GM15510 (cell line): Measurements from ENCODE around the gene SLCO2B1.

Experiments
- POLR2A ChIP-seq: IDR thresholded peaks from 3 replicates; pipeline ENCODE4 v1.6.1; 2011; ENCODE audit warnings: borderline replicate concordance; ENCODE audit not compliant: insufficient read length; ENCODE audit errors: extremely low read depth

The SLCO2B1 gene

GRCh38 chr11:75240311-75241035 is 89.6 kb downstream of the SLCO2B1 start, which contains the start of gene TPBGL:
TSS of gene TPBGL (plus strand) at chr11:75240774. CDS start at chr11:75241050, 276 bp downstream.
- no peak for TF ChIP-seq POLR2A

GRCh38 chr11:75241036-75241905 is 90.4 kb downstream of the SLCO2B1 start:
- TF ChIP-seq POLR2A = no peak

- no peak for TF ChIP-seq POLR2A
Observed at GRCh38 chr11:75241906-75242644, 91.2 kb downstream of the SLCO2B1 start.

DNA sequence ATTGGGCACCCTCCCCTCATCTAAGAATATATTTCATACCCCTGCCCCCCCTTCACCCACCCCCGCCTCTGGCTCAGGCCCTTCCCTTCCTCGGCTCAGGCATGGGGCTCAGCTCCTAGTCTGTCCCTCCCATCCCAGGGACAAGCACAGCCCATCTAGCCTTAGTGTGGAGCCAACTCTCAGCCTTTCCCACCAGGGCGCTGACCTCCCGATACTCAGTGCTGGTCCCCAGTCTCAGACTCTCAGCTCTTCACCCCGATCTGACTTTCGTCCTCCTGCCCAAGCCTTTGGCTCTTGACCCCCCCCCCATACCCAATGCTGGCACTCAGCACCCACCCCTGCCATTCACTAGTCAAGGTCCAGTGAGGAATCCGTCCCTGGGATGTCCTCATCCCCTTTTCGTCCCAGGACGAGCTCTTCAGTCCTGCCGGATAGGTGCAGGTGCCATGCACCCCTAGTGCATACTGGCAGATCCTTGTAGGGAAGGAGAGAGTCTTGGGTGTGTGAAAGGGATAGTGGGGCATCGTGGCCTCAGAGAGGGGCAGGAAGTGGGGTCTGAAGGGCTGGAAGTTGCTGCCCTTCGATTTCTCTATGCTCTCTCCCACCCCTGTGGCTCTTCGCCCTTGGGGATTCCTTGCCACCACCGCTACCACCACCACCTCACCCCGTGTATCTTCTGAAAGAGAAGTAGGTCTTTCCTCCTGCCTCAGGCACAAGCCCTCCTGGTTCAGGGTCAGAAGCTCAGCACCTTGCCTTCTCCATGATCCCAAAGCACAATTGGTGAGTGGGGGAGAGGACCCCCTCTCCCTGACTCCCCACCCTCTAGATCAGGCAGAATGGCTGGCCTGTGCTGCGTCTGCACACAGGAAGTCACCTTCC is 92.1 kb downstream of the SLCO2B1 start:
- no peak for TF ChIP-seq POLR2A

GRCh38 chr11:75244052-75244814 is 93.3 kb downstream of the SLCO2B1 start:
- TF ChIP-seq POLR2A = no peak

- TF ChIP-seq POLR2A = no peak
Observed at GRCh38 chr11:75245356-75246005, 94.6 kb downstream of the SLCO2B1 start.

DNA sequence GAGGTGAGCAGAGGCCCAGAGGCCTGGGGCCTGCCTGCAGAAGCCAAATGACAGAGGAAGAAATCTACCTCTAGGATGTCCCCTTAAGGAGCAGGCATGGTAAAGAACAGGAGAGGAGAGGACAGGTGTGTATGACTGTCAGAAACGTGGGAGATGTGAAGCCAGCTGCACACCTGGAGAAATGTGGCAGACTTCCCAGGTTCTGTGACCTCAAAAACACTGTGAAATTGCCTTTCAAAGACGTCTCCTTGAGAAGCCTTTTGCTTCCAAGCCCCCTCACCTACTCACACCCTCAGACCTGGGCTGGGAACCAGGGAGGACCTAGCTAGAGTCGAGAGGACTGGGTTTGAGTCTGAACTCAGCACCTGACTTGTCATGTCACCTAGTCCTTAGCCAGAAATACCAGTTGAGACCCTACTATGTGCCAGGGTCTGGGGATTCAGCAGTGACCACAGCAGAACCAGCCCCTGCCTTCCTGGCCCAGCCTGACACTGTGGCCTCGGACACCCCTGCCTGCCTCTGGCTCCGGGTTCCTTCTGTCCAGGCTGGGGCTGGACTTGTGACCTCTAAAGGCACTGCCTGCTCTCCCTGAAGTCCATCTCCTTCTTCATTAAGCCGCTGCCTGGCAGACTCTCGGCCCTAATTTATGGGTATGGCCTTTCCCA is 95.2 kb downstream of the SLCO2B1 start:
- no peak for TF ChIP-seq POLR2A

GRCh38 chr11:75246671-75247350 is 95.9 kb downstream of the SLCO2B1 start:
- no peak for TF ChIP-seq POLR2A

GRCh38 chr11:75248924-75249256 is 98.0 kb downstream of the SLCO2B1 start:
- TF ChIP-seq POLR2A = no peak

DNA sequence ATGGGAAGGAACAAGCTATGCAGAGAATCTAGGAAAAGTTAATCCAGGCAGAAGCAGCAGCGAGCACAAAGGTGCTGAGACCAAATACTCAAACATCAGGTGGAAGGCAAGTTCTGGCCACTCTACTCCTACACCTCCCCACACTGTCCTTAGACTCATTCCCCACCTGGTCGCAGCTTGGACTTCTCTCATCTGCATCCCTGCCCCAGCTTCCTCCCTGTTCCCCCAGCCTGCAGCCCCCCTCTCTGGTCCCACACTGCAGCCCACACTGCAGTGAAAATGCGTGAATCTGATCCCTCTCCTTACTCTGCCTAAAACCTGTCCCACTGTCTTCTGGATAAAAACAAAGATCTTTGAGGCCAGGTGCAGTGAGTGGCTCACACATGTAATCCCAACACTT is 98.8 kb downstream of the SLCO2B1 start:
- TF ChIP-seq POLR2A = no peak

DNA sequence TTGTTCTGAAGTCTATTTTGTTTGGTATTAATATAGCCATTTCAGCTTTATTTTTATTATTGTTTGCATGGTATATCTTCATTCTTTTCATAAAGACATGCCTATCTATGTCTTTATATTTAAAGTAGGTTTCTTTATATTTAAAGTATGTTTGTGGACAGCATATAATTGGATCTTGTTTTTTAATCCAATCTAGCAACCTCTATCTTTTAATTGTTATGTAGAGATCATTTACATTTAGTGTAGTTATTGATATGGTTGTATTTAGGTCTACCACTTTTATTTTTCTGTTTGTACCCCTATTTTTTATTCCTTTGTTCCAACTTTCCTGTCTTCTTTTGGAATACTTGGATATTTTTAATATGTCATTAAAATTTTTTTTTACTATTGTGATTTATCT is 103.4 kb downstream of the SLCO2B1 start:
- no peak for TF ChIP-seq POLR2A
